Tibial nerve (tissue), 3 donors: ENCODE results near the gene SMTNL2.

ENCODE experiments used
- CTCF ChIP-seq, 5 experiments: fragments of 200-600 bp in 3 of 5; fragments of 450-650 bp in 2 of 5; sonication (generic) in 3 of 5; IDR thresholded peaks; one replicate each; pipeline ENCODE4 v1.5.1; 2016 to 2019; ENCODE audit warnings: antibody characterized with exemption in 5 of 5, mild to moderate bottlenecking in 3 of 5, moderate library complexity in 2 of 5
- POLR2A ChIP-seq, 2 donors: fragments of 450-650 bp; IDR thresholded peaks; one replicate each; pipeline ENCODE4 v1.6.1; 2017; ENCODE audit warnings: antibody characterized with exemption in 2 of 2, mild to moderate bottlenecking in 2 of 2, moderate library complexity in 2 of 2

GRCh38 chr17:4541328-4542002 is 42.9 kb upstream of the SMTNL2 start:
- no peak for TF ChIP-seq CTCF (IDR thresholded peaks at IDR 0.05)
- no peak for TF ChIP-seq POLR2A (IDR thresholded peaks at IDR 0.05)
